Ascending aorta (tissue), 2 donors: ENCODE results near the gene NETO1. TPM values are rescaled to one million over a fixed set of nuclear protein-coding genes. Genes with fewer than 3 reads are reported as not detected.

Experiments used
- DNase-seq, 2 donors: peaks; one replicate each; pipeline ENCODE4 v3.0.0-alpha.2; 2019; ENCODE audit warnings: low spot score in 2 of 2
- H3K27ac ChIP-seq, 2 donors: fragments of 200-600 bp; sonication (generic); one replicate each; pipeline ENCODE4 v1.5.1; 2016 to 2017; ENCODE audit warnings: mild to moderate bottlenecking in 1 of 2
- H3K27me3 ChIP-seq: fragments of 200-600 bp; sonication (generic); one replicate; pipeline ENCODE4 v1.5.1; 2017
- H3K36me3 ChIP-seq, 2 donors: fragments of 200-600 bp; sonication (generic); one replicate each; pipeline ENCODE4 v1.5.1; 2016
- H3K4me1 ChIP-seq, 2 donors: fragments of 200-600 bp; sonication (generic); one replicate each; pipeline ENCODE4 v1.5.1; 2016 to 2017; ENCODE audit warnings: mild to moderate bottlenecking in 1 of 2
- H3K4me3 ChIP-seq, 2 donors: fragments of 200-600 bp; sonication (generic); one replicate each; pipeline ENCODE4 v1.5.1; 2016 to 2017; ENCODE audit warnings: mild to moderate bottlenecking in 1 of 2
- H3K9me3 ChIP-seq, 2 donors: fragments of 200-600 bp; sonication (generic); one replicate each; pipeline ENCODE4 v1.5.1; 2016
- CTCF ChIP-seq, 3 experiments: fragments of 200-600 bp in 2 of 3; fragments of 450-650 bp in 1 of 3; sonication (generic) in 2 of 3; IDR thresholded peaks; one replicate each; pipeline ENCODE4 v1.5.1; 2016 to 2019; ENCODE audit warnings: antibody characterized with exemption in 3 of 3, mild to moderate bottlenecking in 1 of 3, moderate library complexity in 1 of 3
- intact Hi-C: fragments of 100-400 bp; cut with DNase I; formaldehyde crosslinking; loops from one replicate; pipeline ENCODE4 v1.15.1; 2023
- total RNA-seq: library from RNA; depleted of rRNA; stranded (reverse); fragments of >200 nt; gene quantifications from one replicate; pipeline ENCODE4 v1.1.0, GENCODE V29; 2016

Gene NETO1
- total RNA-seq, 1 donor from 2014 or later = not detected

- Histone ChIP-seq H3K4me1 (no peaks in the 10 kb centered on the region), H3K9me3 (no peaks in the 10 kb centered on the region), H3K27ac (no peak overlapping the region), H3K36me3 (no peaks in the 10 kb centered on the region), H3K27me3 (no peaks in the 10 kb centered on the region), H3K4me3 (no peak overlapping the region)
- no peak for DNase-seq
- TF ChIP-seq CTCF (IDR thresholded peaks at IDR 0.05) = no peak
- intact Hi-C loops = no loop called here
Measured at GRCh38 chr18:72863754-72864153, 4.0 kb downstream of the NETO1 start.

- H3K36me3 ChIP-seq = no peaks in the 10 kb centered on the region
Measured at GRCh38 chr18:72859088-72859487, 8.7 kb downstream of the NETO1 start.

GRCh38 chr18:72849671-72850070, 18.1 kb downstream of the NETO1 start:
- H3K27me3 ChIP-seq = no peaks in the 10 kb centered on the region
- no peak overlapping the region for H3K4me3 ChIP-seq
- no peak for DNase-seq
- intact Hi-C loops = no loop called here
- no peaks in the 10 kb centered on the region for H3K4me1 ChIP-seq
- no peaks in the 10 kb centered on the region for H3K36me3 ChIP-seq
- no peak overlapping the region for H3K27ac ChIP-seq
- no peak for TF ChIP-seq CTCF (IDR thresholded peaks at IDR 0.05)
- H3K9me3 ChIP-seq = no peaks in the 10 kb centered on the region

More at GRCh38 chr18:72859088-72859487, 8.7 kb downstream of the NETO1 start:
- intact Hi-C loops = no loop called here
- Histone ChIP-seq H3K4me1 (no peaks in the 10 kb centered on the region), H3K4me3 (no peak overlapping the region), H3K27me3 (no peaks in the 10 kb centered on the region), H3K27ac (no peak overlapping the region), H3K9me3 (no peaks in the 10 kb centered on the region)
- no peak for DNase-seq
- no peak for TF ChIP-seq CTCF (IDR thresholded peaks at IDR 0.05)

- Histone ChIP-seq H3K27ac (no peak overlapping the region), H3K9me3 (no peaks in the 10 kb centered on the region), H3K4me3 (no peak overlapping the region), H3K4me1 (no peaks in the 10 kb centered on the region), H3K36me3 (no peaks in the 10 kb centered on the region), H3K27me3 (no peaks in the 10 kb centered on the region)
- intact Hi-C loops = no loop called here
- DNase-seq = no peak
- TF ChIP-seq CTCF (IDR thresholded peaks at IDR 0.05) = no peak
Measured at GRCh38 chr18:72848503-72849237, 19.1 kb downstream of the NETO1 start.

GRCh38 chr18:72847771-72848170, 20.0 kb downstream of the NETO1 start:
- Histone ChIP-seq H3K27me3 (no peaks in the 10 kb centered on the region), H3K9me3 (no peaks in the 10 kb centered on the region), H3K4me3 (no peak overlapping the region), H3K4me1 (no peaks in the 10 kb centered on the region), H3K27ac (no peak overlapping the region), H3K36me3 (no peaks in the 10 kb centered on the region)
- DNase-seq = no peak
- intact Hi-C loops = no loop called here
- TF ChIP-seq CTCF (IDR thresholded peaks at IDR 0.05) = no peak
